Vagina (tissue), 2 donors: ENCODE measurements around the gene ERMP1.

Source experiments
- CTCF ChIP-seq, 3 experiments: fragments of 450-650 bp in 2 of 3; fragments of 200-600 bp in 1 of 3; sonication (generic) in 1 of 3; IDR thresholded peaks; one replicate each; pipeline ENCODE4 v1.5.1; 2017 to 2019; ENCODE audit warnings: antibody characterized with exemption in 3 of 3, mild to moderate bottlenecking in 2 of 3, moderate library complexity in 2 of 3
- POLR2A ChIP-seq, 2 donors: fragments of 450-650 bp; IDR thresholded peaks; one replicate each; pipeline ENCODE4 v1.6.1; 2017; ENCODE audit warnings: antibody characterized with exemption in 2 of 2, mild to moderate bottlenecking in 2 of 2, moderate library complexity in 2 of 2
- POLR2AphosphoS5 ChIP-seq, 2 donors: sonication (generic); formaldehyde crosslinking; IDR thresholded peaks; one replicate each; pipeline ENCODE4 v1.9.0; 2017; ENCODE audit warnings: antibody characterized with exemption in 2 of 2, mild to moderate bottlenecking in 2 of 2, low read depth in 1 of 2; ENCODE audit not compliant: insufficient read depth in 1 of 2

- no peak for TF ChIP-seq CTCF (IDR thresholded peaks at IDR 0.05)
- no peak for TF ChIP-seq POLR2A (IDR thresholded peaks at IDR 0.05)
- no peak for TF ChIP-seq POLR2AphosphoS5 (IDR thresholded peaks at IDR 0.05; ENCODE audit: insufficient read depth in 1 of 2, low read depth in 1 of 2)
Measured at GRCh38 chr9:5773324-5773999, 59.5 kb downstream of the ERMP1 start.
